Measurements from ENCODE around the gene FGF16. TPM values are rescaled to one million over a fixed set of nuclear protein-coding genes. Genes with fewer than 3 reads are reported as not detected.

Gene FGF16
- total and polyA plus RNA-seq, 7 donors, result 0.05 to 0.47 (median 0.13) TPM; not detected in 2

- intact Hi-C loops (cut with DNase I), result no loop called here
- Histone ChIP-seq H3K9me3 (no peaks in the 10 kb centered on the region), H3K27ac (no peak overlapping the region), H3K36me3 (ENCODE audit: insufficient read depth in 1 of 2, low read depth in 1 of 2) (no peaks in the 10 kb centered on the region), H3K4me3 (no peak overlapping the region), H3K4me1 (no peaks in the 10 kb centered on the region), H3K27me3 (ENCODE audit: insufficient read depth in 3 of 3, low read length in 2 of 3) (peaks cover 0 to 11% (median 0%) of the 10 kb centered on the region in 3 donors)
- no peak for ATAC-seq
- TF ChIP-seq, protein P1, sequence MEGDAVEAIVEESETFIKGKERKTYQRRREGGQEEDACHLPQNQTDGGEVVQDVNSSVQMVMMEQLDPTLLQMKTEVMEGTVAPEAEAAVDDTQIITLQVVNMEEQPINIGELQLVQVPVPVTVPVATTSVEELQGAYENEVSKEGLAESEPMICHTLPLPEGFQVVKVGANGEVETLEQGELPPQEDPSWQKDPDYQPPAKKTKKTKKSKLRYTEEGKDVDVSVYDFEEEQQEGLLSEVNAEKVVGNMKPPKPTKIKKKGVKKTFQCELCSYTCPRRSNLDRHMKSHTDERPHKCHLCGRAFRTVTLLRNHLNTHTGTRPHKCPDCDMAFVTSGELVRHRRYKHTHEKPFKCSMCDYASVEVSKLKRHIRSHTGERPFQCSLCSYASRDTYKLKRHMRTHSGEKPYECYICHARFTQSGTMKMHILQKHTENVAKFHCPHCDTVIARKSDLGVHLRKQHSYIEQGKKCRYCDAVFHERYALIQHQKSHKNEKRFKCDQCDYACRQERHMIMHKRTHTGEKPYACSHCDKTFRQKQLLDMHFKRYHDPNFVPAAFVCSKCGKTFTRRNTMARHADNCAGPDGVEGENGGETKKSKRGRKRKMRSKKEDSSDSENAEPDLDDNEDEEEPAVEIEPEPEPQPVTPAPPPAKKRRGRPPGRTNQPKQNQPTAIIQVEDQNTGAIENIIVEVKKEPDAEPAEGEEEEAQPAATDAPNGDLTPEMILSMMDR (IDR thresholded peaks at IDR 0.05), result no peak
- no peak for DNase-seq
- 58 to 75% (median 75%) methylated on average over 1 of the region's 1 CpG for WGBS, 3 donors
These were observed 18.6 kb upstream of the FGF16 start for GRCh38 chrX:77428551-77428950.

DNA sequence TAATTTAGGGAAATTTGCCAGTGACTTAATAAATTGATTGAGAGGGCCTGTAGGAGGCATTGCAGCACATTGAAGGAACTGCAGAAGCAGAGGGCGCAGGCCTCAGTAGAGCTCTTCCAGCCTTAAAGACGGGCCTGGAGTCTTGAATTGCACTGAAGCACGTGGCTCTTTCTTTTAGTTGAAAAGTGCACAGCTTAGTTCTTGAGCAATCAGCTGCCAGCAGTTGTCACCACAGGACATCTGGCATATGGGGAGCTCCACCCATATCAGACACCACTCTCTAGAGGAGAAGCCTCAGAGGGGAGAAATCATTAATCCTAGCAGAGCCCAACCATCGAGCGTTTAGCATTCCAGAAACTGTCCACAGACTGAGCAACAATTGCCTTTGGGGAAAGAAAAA, 16.0 kb upstream of the FGF16 start:
- intact Hi-C loops (cut with DNase I), result no loop called here
- H3K27me3 ChIP-seq (ENCODE audit: insufficient read depth in 3 of 3, low read length in 2 of 3), result peaks cover 0 to 8% (median 0%) of the 10 kb centered on the region in 3 donors
- WGBS, 3 donors, result 25 to 32% (median 29%) methylated on average over 5 of the region's 5 CpGs
- DNase-seq (peak in 1 of 2 donors; percentile 26), ATAC-seq (peak in 2 of 4 donors; percentile 55 to 59)
- H3K27ac ChIP-seq, result no peak overlapping the region
- H3K9me3 ChIP-seq, result no peaks in the 10 kb centered on the region
- TF ChIP-seq, protein P1 (IDR thresholded peaks at IDR 0.05), result no peak
- no peaks in the 10 kb centered on the region for H3K36me3 ChIP-seq (ENCODE audit: insufficient read depth in 1 of 2, low read depth in 1 of 2)
- H3K4me1 ChIP-seq, result no peaks in the 10 kb centered on the region
- H3K4me3 ChIP-seq, result no peak overlapping the region

DNA sequence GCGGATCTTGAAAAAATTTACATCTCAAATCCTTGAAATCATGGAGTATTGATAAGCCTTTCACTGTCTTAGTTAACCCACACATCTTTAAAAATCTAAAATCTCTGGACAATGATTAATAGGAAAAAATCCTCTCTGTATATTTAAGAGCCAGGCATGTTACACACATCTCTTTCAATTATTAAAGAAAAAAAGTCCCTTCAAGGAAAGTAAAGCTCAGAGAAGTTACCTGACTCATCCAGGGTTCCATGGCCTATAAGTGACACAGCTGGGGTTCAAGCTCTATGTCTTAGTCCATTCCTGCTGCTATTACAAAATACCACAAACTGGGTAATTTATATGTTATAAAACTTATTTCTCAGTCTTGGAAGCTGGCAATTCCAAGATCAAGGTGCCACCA, 14.2 kb upstream of the FGF16 start:
- intact Hi-C loops (cut with DNase I), result no loop called here
- TF ChIP-seq, protein P1 (IDR thresholded peaks at IDR 0.05), result no peak
- WGBS, 3 donors, result 65 to 96% (median 93%) methylated on average over 1 of the region's 1 CpG
- Histone ChIP-seq H3K27me3 (ENCODE audit: insufficient read depth in 3 of 3, low read length in 2 of 3) (peaks cover 0 to 7% (median 0%) of the 10 kb centered on the region in 3 donors), H3K4me3 (no peak overlapping the region), H3K27ac (no peak overlapping the region), H3K4me1 (no peaks in the 10 kb centered on the region), H3K9me3 (no peaks in the 10 kb centered on the region), H3K36me3 (ENCODE audit: insufficient read depth in 1 of 2, low read depth in 1 of 2) (no peaks in the 10 kb centered on the region)
- ATAC-seq, result no peak
- DNase-seq, result no peak

DNA sequence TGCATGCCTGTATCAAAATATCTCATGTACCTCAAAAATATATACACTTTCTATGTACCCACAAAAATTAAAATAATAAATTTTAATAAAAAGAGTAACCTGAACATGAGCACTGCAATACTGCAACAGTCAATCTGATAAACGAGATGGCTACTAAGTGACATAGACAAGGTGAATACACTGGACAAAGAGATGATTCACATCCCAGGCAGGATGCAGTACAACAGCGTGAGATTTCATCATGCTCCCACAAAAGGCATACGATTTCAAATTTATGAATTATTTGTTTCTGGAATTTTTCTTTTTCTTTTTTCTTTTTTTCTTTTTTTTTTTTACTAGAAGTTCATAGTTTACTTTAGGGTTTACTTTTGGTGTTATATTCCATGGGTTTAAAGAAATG, 12.2 kb upstream of the FGF16 start:
- TF ChIP-seq, protein P1 (IDR thresholded peaks at IDR 0.05), result no peak

DNA sequence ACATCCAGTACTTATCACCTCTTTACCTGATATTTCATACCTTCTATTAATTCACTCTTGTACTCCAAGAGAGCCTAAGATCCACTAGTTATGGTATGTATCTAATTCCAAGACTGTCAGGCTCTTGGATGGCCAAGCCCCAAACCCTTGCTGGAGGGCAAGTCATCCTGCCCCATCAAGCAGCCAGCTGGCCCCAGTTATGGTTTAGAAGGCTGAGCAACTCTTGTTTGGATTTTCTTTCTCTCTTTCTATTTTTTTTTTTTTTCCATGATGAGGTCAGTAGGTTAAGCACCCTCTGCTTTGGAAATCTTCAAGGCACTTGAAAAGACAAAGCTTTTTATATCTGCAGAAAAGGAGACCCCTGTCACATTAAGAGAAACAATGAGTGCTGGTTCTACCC, 10.9 kb upstream of the FGF16 start:
- intact Hi-C loops (cut with DNase I), result no loop called here
- H3K4me3 ChIP-seq, result no peak overlapping the region
- ATAC-seq (no peak), DNase-seq (no peak)
- peaks cover 0 to 7% (median 0%) of the 10 kb centered on the region in 3 donors for H3K27me3 ChIP-seq (ENCODE audit: insufficient read depth in 3 of 3, low read length in 2 of 3)
- no peaks in the 10 kb centered on the region for H3K36me3 ChIP-seq (ENCODE audit: insufficient read depth in 1 of 2, low read depth in 1 of 2)
- H3K27ac ChIP-seq, result no peak overlapping the region
- TF ChIP-seq, protein P1 (IDR thresholded peaks at IDR 0.05), result no peak
- no peaks in the 10 kb centered on the region for H3K4me1 ChIP-seq
- H3K9me3 ChIP-seq, result no peaks in the 10 kb centered on the region

More for the DNA sequence above, 12.2 kb upstream of the FGF16 start:
- H3K27me3 ChIP-seq (ENCODE audit: insufficient read depth in 3 of 3, low read length in 2 of 3), result peaks cover 0 to 7% (median 0%) of the 10 kb centered on the region in 3 donors
- H3K9me3 ChIP-seq, result no peaks in the 10 kb centered on the region
- intact Hi-C loops (cut with DNase I), result no loop called here
- H3K4me3 ChIP-seq, result no peak overlapping the region
- no peak for ATAC-seq
- 78 to 89% (median 88%) methylated on average over 3 of the region's 3 CpGs for WGBS, 3 donors
- no peaks in the 10 kb centered on the region for H3K36me3 ChIP-seq (ENCODE audit: insufficient read depth in 1 of 2, low read depth in 1 of 2)
- no peak for DNase-seq
- no peak overlapping the region for H3K27ac ChIP-seq
- no peaks in the 10 kb centered on the region for H3K4me1 ChIP-seq

Measured in psoas muscle (tissue), 8 donors.